ENCODE data around the gene SLC24A4.

The SLC24A4 gene

GRCh38 chr14:92322516-92322915, 449 bp upstream of the SLC24A4 start:
- no peak overlapping the region for H3K4me3 ChIP-seq (ENCODE audit: low read length in 2 of 2)
- H3K27ac ChIP-seq (replicated peaks; ENCODE audit: low read length) = no peak overlapping the region
- no peak overlapping the region for H4K8ac ChIP-seq (ENCODE audit: low read depth, low read length)
- DNase-seq (ENCODE audit: low spot score) = no peak
- no peak overlapping the region for H2BK120ac ChIP-seq (ENCODE audit: low read depth, low read length)
- H3K9me3 ChIP-seq (replicated peaks in 1 of 2; ENCODE audit: control insufficient read depth in 2 of 2, insufficient read depth in 1 of 2, low read depth in 1 of 2, low read length in 2 of 2) = no peaks in the 10 kb centered on the region
- H2BK12ac ChIP-seq (ENCODE audit: low read length) = no peak overlapping the region
- no peak overlapping the region for H2BK15ac ChIP-seq (ENCODE audit: low read length)
- H3K14ac ChIP-seq (ENCODE audit: low read length) = no peak overlapping the region
- peaks cover 12 to 83% (median 54%) of the 10 kb centered on the region in 3 experiments for H3K27me3 ChIP-seq (ENCODE audit: control insufficient read depth in 3 of 3, insufficient read depth in 3 of 3, low read depth in 1 of 3, low read length in 3 of 3)
- H3K4me1 ChIP-seq (ENCODE audit: control insufficient read depth in 2 of 2, insufficient read depth in 1 of 2, low read depth in 1 of 2, low read length in 2 of 2) = peaks cover 0 to 3% of the 10 kb centered on the region in 2 donors
- peak overlapping the region; percentile 92 for H3K4me2 ChIP-seq (ENCODE audit: insufficient read depth, low read length, poor library complexity, severe bottlenecking)
- no peak overlapping the region for H2AK5ac ChIP-seq (ENCODE audit: low read depth, low read length)
- H3K18ac ChIP-seq (ENCODE audit: low read length) = no peak overlapping the region
- H4K91ac ChIP-seq (ENCODE audit: low read depth, low read length, poor library complexity) = no peak overlapping the region
- WGBS, 2 donors (ENCODE audit: extremely low coverage in 2 of 2, insufficient read length in 2 of 2, insufficient replicate concordance in 1 of 2) = no CpG with 5 or more reads among the region's 23 CpGs
- no peaks in the 10 kb centered on the region for H3K79me1 ChIP-seq (ENCODE audit: low read depth, low read length)
- H3K9ac ChIP-seq (ENCODE audit: low read depth, low read length, poor library complexity) = no peak overlapping the region
- no peak overlapping the region for H3K4ac ChIP-seq (ENCODE audit: low read length)
- H3K23ac ChIP-seq (ENCODE audit: low read depth, low read length, poor library complexity) = no peak overlapping the region
- no peaks in the 10 kb centered on the region for H3K36me3 ChIP-seq (replicated peaks in 1 of 2; ENCODE audit: control insufficient read depth in 2 of 2, insufficient read depth in 2 of 2, low read length in 2 of 2)
- H2AFZ ChIP-seq (ENCODE audit: low read length) = peak overlapping the region; percentile 73
- no peak overlapping the region for H2BK5ac ChIP-seq (ENCODE audit: low read length)

DNA sequence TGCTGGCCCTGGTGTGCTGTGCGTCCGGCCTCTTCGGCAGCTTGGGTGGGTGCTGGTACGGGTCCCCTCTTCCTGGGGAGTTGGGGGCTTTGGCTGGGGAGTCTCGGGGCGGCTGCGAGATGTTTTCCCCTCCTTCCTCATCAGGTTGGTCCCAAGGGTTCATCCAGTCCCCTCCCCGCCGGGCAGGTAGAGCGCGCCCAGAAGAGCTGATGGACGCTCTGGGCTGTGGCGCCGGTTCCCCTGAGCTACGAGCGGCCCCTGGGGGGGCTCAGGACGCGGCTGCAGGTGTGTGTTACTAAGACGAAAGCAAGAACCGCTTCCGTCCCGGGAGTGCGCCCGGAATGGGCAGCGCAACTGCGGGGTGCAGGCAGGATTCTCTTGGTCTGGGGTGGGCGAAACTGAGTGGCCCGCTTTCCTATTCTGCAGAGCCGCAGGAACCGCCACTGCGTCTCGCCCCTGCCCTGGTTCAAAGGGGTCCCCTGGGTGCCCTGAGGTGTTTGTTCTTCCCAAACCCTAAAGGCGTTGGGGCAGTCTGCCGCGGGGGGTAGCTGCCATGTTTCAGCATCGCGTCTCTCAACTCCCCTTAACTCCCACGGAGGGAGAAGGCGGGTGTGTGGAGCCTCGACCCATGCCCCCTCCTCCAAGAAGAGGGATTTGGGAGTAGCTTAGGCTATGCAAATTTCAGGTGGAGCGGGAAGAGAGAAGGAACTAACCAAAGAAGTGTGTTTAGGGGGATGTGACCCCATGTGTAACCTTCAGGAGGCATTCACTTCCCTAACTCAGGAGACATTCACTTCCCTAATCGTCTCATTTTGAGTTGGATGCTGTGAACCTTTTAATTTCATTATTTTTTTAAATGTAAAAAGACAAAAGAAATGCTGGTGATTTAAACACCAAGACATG, 1.2 kb downstream of the SLC24A4 start:
- no peaks in the 10 kb centered on the region for H3K79me1 ChIP-seq (ENCODE audit: low read depth, low read length)
- H2BK15ac ChIP-seq (ENCODE audit: low read length) = no peak overlapping the region
- H3K9ac ChIP-seq (ENCODE audit: low read depth, low read length, poor library complexity) = no peak overlapping the region
- H3K4me2 ChIP-seq (ENCODE audit: insufficient read depth, low read length, poor library complexity, severe bottlenecking) = peak overlapping the region; percentile 92
- H3K23ac ChIP-seq (ENCODE audit: low read depth, low read length, poor library complexity) = no peak overlapping the region
- H3K4me1 ChIP-seq (ENCODE audit: control insufficient read depth in 2 of 2, insufficient read depth in 1 of 2, low read depth in 1 of 2, low read length in 2 of 2) = peaks cover 0 to 3% of the 10 kb centered on the region in 2 donors
- no peak overlapping the region for H3K14ac ChIP-seq (ENCODE audit: low read length)
- DNase-seq (ENCODE audit: low spot score) = no peak
- peaks cover 12 to 90% (median 54%) of the 10 kb centered on the region in 3 experiments for H3K27me3 ChIP-seq (ENCODE audit: control insufficient read depth in 3 of 3, insufficient read depth in 3 of 3, low read depth in 1 of 3, low read length in 3 of 3)
- no peak overlapping the region for H2BK5ac ChIP-seq (ENCODE audit: low read length)
- no peaks in the 10 kb centered on the region for H3K36me3 ChIP-seq (replicated peaks in 1 of 2; ENCODE audit: control insufficient read depth in 2 of 2, insufficient read depth in 2 of 2, low read length in 2 of 2)
- H2AK5ac ChIP-seq (ENCODE audit: low read depth, low read length) = no peak overlapping the region
- peak overlapping the region in 1 of 2 donors; percentile 75 for H3K4me3 ChIP-seq (ENCODE audit: low read length in 2 of 2)
- H3K27ac ChIP-seq (replicated peaks; ENCODE audit: low read length) = no peak overlapping the region
- no peak overlapping the region for H4K91ac ChIP-seq (ENCODE audit: low read depth, low read length, poor library complexity)
- H3K9me3 ChIP-seq (replicated peaks in 1 of 2; ENCODE audit: control insufficient read depth in 2 of 2, insufficient read depth in 1 of 2, low read depth in 1 of 2, low read length in 2 of 2) = no peaks in the 10 kb centered on the region
- H4K8ac ChIP-seq (ENCODE audit: low read depth, low read length) = no peak overlapping the region
- H2BK12ac ChIP-seq (ENCODE audit: low read length) = no peak overlapping the region
- WGBS, 2 donors (ENCODE audit: extremely low coverage in 2 of 2, insufficient read length in 2 of 2, insufficient replicate concordance in 1 of 2) = no CpG with 5 or more reads among the region's 42 CpGs
- no peak overlapping the region for H3K4ac ChIP-seq (ENCODE audit: low read length)
- H3K18ac ChIP-seq (ENCODE audit: low read length) = peak overlapping the region; percentile 69
- H2AFZ ChIP-seq (ENCODE audit: low read length) = peak overlapping the region; percentile 73
- H2BK120ac ChIP-seq (ENCODE audit: low read depth, low read length) = no peak overlapping the region

GRCh38 chr14:92325835-92326234, 2.9 kb downstream of the SLC24A4 start:
- no peak overlapping the region for H3K27ac ChIP-seq (replicated peaks; ENCODE audit: low read length)

DNA sequence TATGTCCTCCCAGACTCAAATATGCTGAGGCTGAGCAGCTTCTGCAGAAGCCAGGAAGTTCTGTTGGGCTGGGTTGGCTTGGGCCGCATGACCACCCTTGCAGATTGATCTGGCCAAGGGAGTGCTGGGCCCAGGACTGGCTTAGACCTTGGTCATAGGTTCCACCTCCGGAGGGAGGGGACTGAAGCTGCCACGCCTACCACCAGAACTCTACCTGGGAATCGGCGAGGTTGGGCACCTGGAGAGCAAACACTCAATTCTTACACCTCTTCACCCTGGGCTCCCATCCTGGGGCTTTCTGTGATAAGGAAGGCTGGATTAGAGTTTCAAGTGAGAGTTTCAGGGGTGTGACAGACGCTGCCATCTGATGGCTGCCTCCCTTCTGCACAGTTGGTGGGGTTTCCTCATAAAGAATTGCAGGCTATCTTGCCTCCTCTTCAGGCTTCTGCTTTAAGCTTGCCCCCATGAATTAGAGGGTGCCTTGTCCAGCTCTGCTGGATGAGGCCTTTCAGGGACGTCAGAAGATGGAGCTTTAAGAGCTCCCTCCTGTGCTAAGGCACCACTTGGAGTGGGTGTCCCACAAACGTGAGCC, 5.8 kb downstream of the SLC24A4 start:
- Histone ChIP-seq H2BK120ac (ENCODE audit: low read depth, low read length) (no peak overlapping the region), H3K27me3 (ENCODE audit: control insufficient read depth in 3 of 3, insufficient read depth in 3 of 3, low read depth in 1 of 3, low read length in 3 of 3) (peaks cover 6 to 56% (median 26%) of the 10 kb centered on the region in 3 experiments), H4K8ac (ENCODE audit: low read depth, low read length) (no peak overlapping the region), H3K27ac (replicated peaks; ENCODE audit: low read length) (no peak overlapping the region), H3K14ac (ENCODE audit: low read length) (no peak overlapping the region), H4K91ac (ENCODE audit: low read depth, low read length, poor library complexity) (no peak overlapping the region), H3K36me3 (replicated peaks in 1 of 2; ENCODE audit: control insufficient read depth in 2 of 2, insufficient read depth in 2 of 2, low read length in 2 of 2) (no peaks in the 10 kb centered on the region), H3K79me1 (ENCODE audit: low read depth, low read length) (no peaks in the 10 kb centered on the region), H2BK15ac (ENCODE audit: low read length) (no peak overlapping the region), H3K4me2 (ENCODE audit: insufficient read depth, low read length, poor library complexity, severe bottlenecking) (no peak overlapping the region), H3K23ac (ENCODE audit: low read depth, low read length, poor library complexity) (no peak overlapping the region), H3K9me3 (replicated peaks in 1 of 2; ENCODE audit: control insufficient read depth in 2 of 2, insufficient read depth in 1 of 2, low read depth in 1 of 2, low read length in 2 of 2) (no peaks in the 10 kb centered on the region), H3K18ac (ENCODE audit: low read length) (no peak overlapping the region), H3K4me3 (ENCODE audit: low read length in 2 of 2) (no peak overlapping the region), H3K9ac (ENCODE audit: low read depth, low read length, poor library complexity) (no peak overlapping the region), H3K4me1 (ENCODE audit: control insufficient read depth in 2 of 2, insufficient read depth in 1 of 2, low read depth in 1 of 2, low read length in 2 of 2) (no peaks in the 10 kb centered on the region), H2BK12ac (ENCODE audit: low read length) (no peak overlapping the region), H2AFZ (ENCODE audit: low read length) (no peak overlapping the region), H2AK5ac (ENCODE audit: low read depth, low read length) (no peak overlapping the region), H2BK5ac (ENCODE audit: low read length) (no peak overlapping the region), H3K4ac (ENCODE audit: low read length) (no peak overlapping the region)
- WGBS, 2 donors (ENCODE audit: extremely low coverage in 2 of 2, insufficient read length in 2 of 2, insufficient replicate concordance in 1 of 2) = no CpG with 5 or more reads among the region's 8 CpGs
- no peak for DNase-seq (ENCODE audit: low spot score)

More at GRCh38 chr14:92325835-92326234, 2.9 kb downstream of the SLC24A4 start:
- Histone ChIP-seq H2BK120ac (ENCODE audit: low read depth, low read length) (no peak overlapping the region), H3K9me3 (replicated peaks in 1 of 2; ENCODE audit: control insufficient read depth in 2 of 2, insufficient read depth in 1 of 2, low read depth in 1 of 2, low read length in 2 of 2) (no peaks in the 10 kb centered on the region), H3K4me3 (ENCODE audit: low read length in 2 of 2) (no peak overlapping the region), H3K27me3 (ENCODE audit: control insufficient read depth in 3 of 3, insufficient read depth in 3 of 3, low read depth in 1 of 3, low read length in 3 of 3) (peaks cover 12 to 78% (median 48%) of the 10 kb centered on the region in 3 experiments), H2BK12ac (ENCODE audit: low read length) (no peak overlapping the region), H3K4me2 (ENCODE audit: insufficient read depth, low read length, poor library complexity, severe bottlenecking) (no peak overlapping the region), H3K79me1 (ENCODE audit: low read depth, low read length) (no peaks in the 10 kb centered on the region), H3K18ac (ENCODE audit: low read length) (no peak overlapping the region), H3K36me3 (replicated peaks in 1 of 2; ENCODE audit: control insufficient read depth in 2 of 2, insufficient read depth in 2 of 2, low read length in 2 of 2) (no peaks in the 10 kb centered on the region), H4K91ac (ENCODE audit: low read depth, low read length, poor library complexity) (no peak overlapping the region), H3K14ac (ENCODE audit: low read length) (no peak overlapping the region), H2AFZ (ENCODE audit: low read length) (no peak overlapping the region), H2BK5ac (ENCODE audit: low read length) (no peak overlapping the region), H2AK5ac (ENCODE audit: low read depth, low read length) (no peak overlapping the region), H3K9ac (ENCODE audit: low read depth, low read length, poor library complexity) (no peak overlapping the region), H3K4me1 (ENCODE audit: control insufficient read depth in 2 of 2, insufficient read depth in 1 of 2, low read depth in 1 of 2, low read length in 2 of 2) (peaks cover 0 to 3% of the 10 kb centered on the region in 2 donors), H3K4ac (ENCODE audit: low read length) (no peak overlapping the region), H2BK15ac (ENCODE audit: low read length) (no peak overlapping the region), H4K8ac (ENCODE audit: low read depth, low read length) (no peak overlapping the region), H3K23ac (ENCODE audit: low read depth, low read length, poor library complexity) (no peak overlapping the region)
- no CpG with 5 or more reads among the region's 4 CpGs for WGBS, 2 donors (ENCODE audit: extremely low coverage in 2 of 2, insufficient read length in 2 of 2, insufficient replicate concordance in 1 of 2)
- DNase-seq (ENCODE audit: low spot score) = no peak
